Astrocyte (in vitro differentiated cells and primary cell): ENCODE data around the gene CYB5A. TPM values are rescaled to one million over a fixed set of nuclear protein-coding genes. Genes with fewer than 3 reads are reported as not detected.

ENCODE experiments used
- DNase-seq: peaks from one replicate; pipeline ENCODE4 v3.0.0-alpha.2; 2010; ENCODE audit warnings: low read depth
- FAIRE-seq: peaks from 2 replicates; lab custom pipeline; 2011; peaks lifted over from hg19 to GRCh38; lab: Jason Lieb, UNC
- H2AFZ ChIP-seq: 2 replicates; pipeline ENCODE4 v1.6.0; 2012; ENCODE audit warnings: low read depth, low read length, inconsistent platforms
- H3K27ac ChIP-seq: 2 replicates; pipeline ENCODE4 v1.5.1; 2011; ENCODE audit warnings: low read depth, low read length, inconsistent platforms
- H3K27me3 ChIP-seq: 2 replicates; pipeline ENCODE4 v1.6.0; 2011; ENCODE audit warnings: low read length, inconsistent platforms; ENCODE audit not compliant: insufficient read depth
- H3K36me3 ChIP-seq: 2 replicates; pipeline ENCODE4 v1.5.1; 2011; ENCODE audit warnings: low read length, inconsistent platforms; ENCODE audit not compliant: insufficient read depth
- H3K4me1 ChIP-seq: 2 replicates; pipeline ENCODE4 v1.5.1; 2011; ENCODE audit warnings: low read length, inconsistent platforms; ENCODE audit not compliant: insufficient read depth
- H3K4me2 ChIP-seq: 2 replicates; pipeline ENCODE4 v1.6.0; 2012; ENCODE audit warnings: low read length, inconsistent platforms
- H3K4me3 ChIP-seq: 2 replicates; pipeline ENCODE4 v1.5.1; 2011; ENCODE audit warnings: low read depth, mild to moderate bottlenecking, low read length, inconsistent platforms; ENCODE audit not compliant: insufficient read depth
- H3K79me2 ChIP-seq: 2 replicates; pipeline ENCODE4 v1.6.0; 2012; ENCODE audit warnings: mild to moderate bottlenecking, low read length, inconsistent platforms; ENCODE audit not compliant: insufficient read depth
- H3K9ac ChIP-seq: 2 replicates; pipeline ENCODE4 v1.6.0; 2012; ENCODE audit warnings: mild to moderate bottlenecking, low read length, inconsistent platforms
- H3K9me3 ChIP-seq: 2 replicates; pipeline ENCODE4 v1.5.1; 2012; ENCODE audit warnings: low read depth, mild to moderate bottlenecking, low read length, inconsistent platforms; ENCODE audit not compliant: insufficient read depth
- H4K20me1 ChIP-seq: 2 replicates; pipeline ENCODE4 v1.6.0; 2012; ENCODE audit warnings: low read length, inconsistent platforms; ENCODE audit not compliant: insufficient read depth
- H3K27ac Mint-ChIP-seq: one replicate; pipeline ENCODE4 v1.8.0; 2021; ENCODE audit warnings: mild to moderate bottlenecking, mixed read lengths; ENCODE audit not compliant: unreplicated experiment
- H3K27me3 Mint-ChIP-seq: one replicate; pipeline ENCODE4 v1.8.0; 2021; ENCODE audit warnings: low read depth, mixed read lengths; ENCODE audit not compliant: unreplicated experiment
- H3K36me3 Mint-ChIP-seq: one replicate; pipeline ENCODE4 v1.8.0; 2021; ENCODE audit warnings: low read depth, mixed read lengths; ENCODE audit not compliant: unreplicated experiment
- H3K4me1 Mint-ChIP-seq: one replicate; pipeline ENCODE4 v1.8.0; 2021; ENCODE audit warnings: low read depth, mixed read lengths; ENCODE audit not compliant: unreplicated experiment
- H3K4me3 Mint-ChIP-seq: one replicate; pipeline ENCODE4 v1.8.0; 2021; ENCODE audit warnings: mild to moderate bottlenecking, moderate library complexity, mixed read lengths; ENCODE audit not compliant: unreplicated experiment
- H3K9me3 Mint-ChIP-seq: one replicate; pipeline ENCODE4 v1.8.0; 2021; ENCODE audit warnings: mild to moderate bottlenecking, mixed read lengths; ENCODE audit not compliant: unreplicated experiment
- EZH2 ChIP-seq: IDR thresholded peaks from 2 replicates; pipeline ENCODE4 v1.6.1; 2012; ENCODE audit warnings: mild to moderate bottlenecking, low read length, inconsistent platforms; ENCODE audit not compliant: insufficient read depth
- total RNA-seq: library from RNA; stranded (reverse); gene quantifications from 2 replicates; pipeline ENCODE4 v1.2.1, GENCODE V29; 2021
- TF ChIP-seq, protein P1 (sequence below): IDR thresholded peaks from 2 replicates; pipeline ENCODE4 v1.5.1; 2011; ENCODE audit warnings: low read depth, mild to moderate bottlenecking, inconsistent platforms, low read length, moderate library complexity; ENCODE audit not compliant: insufficient read depth

Gene CYB5A
- total RNA-seq, 1 donor from 2014 or later, result 45.7 TPM

DNA sequence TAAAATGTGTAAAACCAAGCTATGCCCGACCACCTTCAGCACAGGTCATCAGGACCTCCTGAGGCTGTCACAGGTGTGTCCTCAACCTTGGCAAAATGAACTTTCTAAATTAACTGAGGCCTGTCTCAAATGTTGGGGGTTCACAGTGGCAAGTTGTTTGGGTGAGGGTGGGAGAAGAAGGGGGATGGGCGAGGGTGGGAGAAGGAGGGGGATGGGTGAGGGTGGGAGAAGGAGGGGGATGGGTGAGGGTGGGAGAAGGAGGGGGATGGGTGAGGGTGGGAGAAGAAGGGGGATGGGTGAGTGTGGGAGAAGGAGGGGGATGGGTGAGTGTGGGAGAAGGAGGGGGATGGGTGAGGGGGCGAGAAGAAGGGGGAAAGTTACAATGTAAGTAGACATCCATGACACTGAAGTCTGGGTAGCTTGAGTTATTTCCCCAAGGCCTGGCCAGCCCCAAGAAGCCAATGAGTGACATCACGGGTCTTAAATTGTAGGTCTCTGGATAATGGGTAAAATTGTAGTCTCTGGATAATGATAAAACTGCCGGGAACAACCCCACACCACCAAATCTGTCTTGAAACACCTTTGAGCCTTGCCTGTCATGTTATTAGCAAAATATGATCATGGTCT lies 87.1 kb downstream of the CYB5A start:
- DNase-seq, result no peak
- H3K36me3 Mint-ChIP-seq, result no peaks in the 10 kb centered on the region
- H3K9me3 Mint-ChIP-seq, result peaks cover 8% of the 10 kb centered on the region
- H3K36me3 ChIP-seq, result no peaks in the 10 kb centered on the region
- no peak overlapping the region for H2AFZ ChIP-seq
- peaks cover 6% of the 10 kb centered on the region for H3K27me3 ChIP-seq
- TF ChIP-seq, protein P1, sequence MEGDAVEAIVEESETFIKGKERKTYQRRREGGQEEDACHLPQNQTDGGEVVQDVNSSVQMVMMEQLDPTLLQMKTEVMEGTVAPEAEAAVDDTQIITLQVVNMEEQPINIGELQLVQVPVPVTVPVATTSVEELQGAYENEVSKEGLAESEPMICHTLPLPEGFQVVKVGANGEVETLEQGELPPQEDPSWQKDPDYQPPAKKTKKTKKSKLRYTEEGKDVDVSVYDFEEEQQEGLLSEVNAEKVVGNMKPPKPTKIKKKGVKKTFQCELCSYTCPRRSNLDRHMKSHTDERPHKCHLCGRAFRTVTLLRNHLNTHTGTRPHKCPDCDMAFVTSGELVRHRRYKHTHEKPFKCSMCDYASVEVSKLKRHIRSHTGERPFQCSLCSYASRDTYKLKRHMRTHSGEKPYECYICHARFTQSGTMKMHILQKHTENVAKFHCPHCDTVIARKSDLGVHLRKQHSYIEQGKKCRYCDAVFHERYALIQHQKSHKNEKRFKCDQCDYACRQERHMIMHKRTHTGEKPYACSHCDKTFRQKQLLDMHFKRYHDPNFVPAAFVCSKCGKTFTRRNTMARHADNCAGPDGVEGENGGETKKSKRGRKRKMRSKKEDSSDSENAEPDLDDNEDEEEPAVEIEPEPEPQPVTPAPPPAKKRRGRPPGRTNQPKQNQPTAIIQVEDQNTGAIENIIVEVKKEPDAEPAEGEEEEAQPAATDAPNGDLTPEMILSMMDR, result no peak
- TF ChIP-seq EZH2, result no peak
- no peak overlapping the region for H3K9ac ChIP-seq
- peaks cover 5% of the 10 kb centered on the region for H3K27me3 Mint-ChIP-seq
- H3K27ac Mint-ChIP-seq, result no peak overlapping the region
- no peaks in the 10 kb centered on the region for H3K79me2 ChIP-seq
- H3K27ac ChIP-seq, result no peak overlapping the region
- H3K4me2 ChIP-seq, result no peak overlapping the region
- no peaks in the 10 kb centered on the region for H3K4me1 Mint-ChIP-seq
- H3K4me3 Mint-ChIP-seq, result no peak overlapping the region
- FAIRE-seq, result no peak
- no peaks in the 10 kb centered on the region for H3K4me1 ChIP-seq
- H3K9me3 ChIP-seq, result no peaks in the 10 kb centered on the region
- H4K20me1 ChIP-seq, result no peaks in the 10 kb centered on the region
- no peak overlapping the region for H3K4me3 ChIP-seq

DNA sequence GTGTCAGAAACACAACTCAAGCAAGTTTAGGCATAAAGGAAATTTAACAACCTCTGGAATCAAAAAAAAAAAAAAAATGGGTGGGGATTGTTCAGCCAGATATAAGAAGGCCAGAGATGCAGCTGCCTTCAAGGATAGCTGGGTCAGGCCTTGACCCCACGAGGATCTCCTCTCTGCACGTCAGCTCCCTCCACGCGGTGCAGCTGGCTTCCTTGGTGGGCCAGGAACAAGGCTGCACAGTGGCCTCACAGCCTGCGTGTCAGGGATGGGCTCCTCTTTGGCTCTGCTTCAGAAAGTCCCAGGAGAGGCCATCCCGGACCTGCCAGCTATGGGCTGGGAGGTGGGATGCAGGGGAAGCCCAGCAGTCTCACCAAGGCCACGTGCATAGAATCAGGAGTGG lies 88.0 kb downstream of the CYB5A start:
- Histone ChIP-seq H3K27me3 (peaks cover 6% of the 10 kb centered on the region), H2AFZ (no peak overlapping the region), H3K9me3 (no peaks in the 10 kb centered on the region), H3K4me3 (no peak overlapping the region), H3K36me3 (no peaks in the 10 kb centered on the region), H3K79me2 (no peaks in the 10 kb centered on the region), H3K27ac (no peak overlapping the region), H3K4me2 (no peak overlapping the region), H4K20me1 (no peaks in the 10 kb centered on the region), H3K9ac (no peak overlapping the region), H3K4me1 (no peaks in the 10 kb centered on the region)
- Mint-ChIP-seq H3K27ac (no peak overlapping the region), H3K4me1 (no peaks in the 10 kb centered on the region), H3K27me3 (peaks cover 10% of the 10 kb centered on the region), H3K36me3 (no peaks in the 10 kb centered on the region), H3K4me3 (no peak overlapping the region), H3K9me3 (peaks cover 8% of the 10 kb centered on the region)
- no peak for DNase-seq
- FAIRE-seq, result no peak
- no peak for TF ChIP-seq EZH2
- TF ChIP-seq, protein P1, result no peak

Other genes with a start within 250 kb of the CYB5A start
- gene FBXO15, start 144.1 kb downstream of the CYB5A start, total RNA-seq, result 1.2 TPM in 2 replicates
- gene TIMM21, start 143.4 kb downstream of the CYB5A start, total RNA-seq, result 24.9 and 25.1 TPM in 2 replicates
- not detected in 2 replicates for gene C18orf63, start 23.9 kb upstream of the CYB5A start, total RNA-seq
- gene DIPK1C, start 165.3 kb upstream of the CYB5A start, total RNA-seq, result not detected in 2 replicates
- 120 and 149 TPM in 2 replicates for gene CNDP2, start 204.4 kb upstream of the CYB5A start, total RNA-seq
- gene CNDP1, start 242.5 kb upstream of the CYB5A start, total RNA-seq, result 0.31 TPM in 1 of 2 replicates, not detected in the other